HEK293T (cell line): ENCODE results near the gene TTC39C.

Experiments used
- CTBP1 ChIP-seq: fragments of 450-650 bp; IDR thresholded peaks from 2 replicates; pipeline ENCODE4 v1.6.1; 2016; ENCODE audit warnings: borderline replicate concordance
- FOXM1 ChIP-seq: fragments of 450-650 bp; IDR thresholded peaks from 2 replicates; pipeline ENCODE4 v1.6.1; 2017; ENCODE audit warnings: mild to moderate bottlenecking, borderline replicate concordance
- HDGF ChIP-seq: fragments of 450-650 bp; IDR thresholded peaks from 2 replicates; pipeline ENCODE4 v1.6.1; 2017; ENCODE audit warnings: antibody characterized with exemption, borderline replicate concordance
- NFRKB ChIP-seq: fragments of 450-650 bp; IDR thresholded peaks from 2 replicates; pipeline ENCODE4 v1.6.1; 2016; ENCODE audit warnings: mild to moderate bottlenecking, moderate library complexity
- SUZ12 ChIP-seq: fragments of 450-650 bp; IDR thresholded peaks from 2 replicates; pipeline ENCODE4 v1.6.1; 2016; ENCODE audit warnings: mild to moderate bottlenecking
- TF ChIP-seq, protein P1 (sequence below): fragments of 450-650 bp; IDR thresholded peaks from 2 replicates; pipeline ENCODE4 v1.6.1; 2016

DNA sequence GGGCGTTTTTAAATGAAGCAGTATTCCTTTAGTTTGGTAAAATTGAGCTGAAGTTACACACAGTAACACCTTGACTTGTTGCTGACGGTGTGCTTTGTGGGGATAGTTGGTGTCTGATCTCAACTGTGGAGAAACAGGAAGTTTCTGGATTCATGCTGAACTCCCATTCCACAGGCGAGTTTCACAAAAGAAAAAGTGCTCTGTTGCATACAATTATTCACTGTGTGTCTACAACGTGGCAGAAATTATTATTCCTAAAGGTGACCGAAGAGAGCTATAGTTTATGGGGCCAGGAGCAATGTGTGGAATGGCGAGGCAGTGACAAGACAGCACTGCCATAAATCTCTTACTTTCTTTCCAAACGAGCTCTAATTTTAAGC, 123.8 kb downstream of the TTC39C start:
- TF ChIP-seq FOXM1 (no peak), CTBP1 (no peak), NFRKB (no peak), HDGF (no peak), SUZ12 (no peak)
- TF ChIP-seq, protein P1, sequence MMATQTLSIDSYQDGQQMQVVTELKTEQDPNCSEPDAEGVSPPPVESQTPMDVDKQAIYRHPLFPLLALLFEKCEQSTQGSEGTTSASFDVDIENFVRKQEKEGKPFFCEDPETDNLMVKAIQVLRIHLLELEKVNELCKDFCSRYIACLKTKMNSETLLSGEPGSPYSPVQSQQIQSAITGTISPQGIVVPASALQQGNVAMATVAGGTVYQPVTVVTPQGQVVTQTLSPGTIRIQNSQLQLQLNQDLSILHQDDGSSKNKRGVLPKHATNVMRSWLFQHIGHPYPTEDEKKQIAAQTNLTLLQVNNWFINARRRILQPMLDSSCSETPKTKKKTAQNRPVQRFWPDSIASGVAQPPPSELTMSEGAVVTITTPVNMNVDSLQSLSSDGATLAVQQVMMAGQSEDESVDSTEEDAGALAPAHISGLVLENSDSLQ, result peak; percentile 62
